Measurements from ENCODE around the gene ZNF48. TPM values are rescaled to one million over a fixed set of nuclear protein-coding genes. Genes with fewer than 3 reads are reported as not detected.

ZNF48 gene
- total and polyA plus RNA-seq, 8 donors = 3.9 to 33.6 (median 5.4) TPM

- 72 to 77% (median 76%) methylated on average over 5 of the region's 5 CpGs for WGBS, 5 donors
- H3K27ac ChIP-seq = no peak overlapping the region
- peaks cover 23 to 60% (median 56%) of the 10 kb centered on the region in 4 donors for H3K36me3 ChIP-seq
- no peak overlapping the region for H3K4me3 ChIP-seq
- intact Hi-C loops (cut with DNase I; ENCODE audit: low total_unique reads) = no loop called here
- TF ChIP-seq POLR2A (IDR thresholded peaks at IDR 0.05) (no peak), POLR2AphosphoS5 (IDR thresholded peaks at IDR 0.05) (no peak), CTCF (IDR thresholded peaks at IDR 0.05) (no peak), EP300 (IDR thresholded peaks at IDR 0.05) (no peak)
- H3K27me3 ChIP-seq = no peaks in the 10 kb centered on the region
- peaks cover 7 to 21% (median 16%) of the 10 kb centered on the region in 4 donors for H3K4me1 ChIP-seq
- H3K9me3 ChIP-seq = no peaks in the 10 kb centered on the region
- DNase-seq = no peak
These were observed 25.8 kb downstream of the ZNF48 start for GRCh38 chr16:30421010-30421409.

- intact Hi-C loops (cut with DNase I; ENCODE audit: low total_unique reads) = no loop called here
These were observed 32.8 kb downstream of the ZNF48 start for GRCh38 chr16:30428055-30428454.

GRCh38 chr16:30429418-30429677, 34.1 kb downstream of the ZNF48 start:
- 0 to 5% (median 0%) methylated on average over 11 of the region's 11 CpGs for WGBS, 5 donors
- DNase-seq = no peak
- Histone ChIP-seq H3K27ac (peak overlapping the region; percentile 83 to 90 (median 85)), H3K36me3 (peaks cover 5 to 29% (median 28%) of the 10 kb centered on the region in 4 donors), H3K27me3 (no peaks in the 10 kb centered on the region), H3K4me1 (peaks cover 9 to 25% (median 25%) of the 10 kb centered on the region in 4 donors), H3K9me3 (no peaks in the 10 kb centered on the region), H3K4me3 (peak overlapping the region; percentile 69 to 82 (median 74))
- TF ChIP-seq POLR2AphosphoS5 (IDR thresholded peaks at IDR 0.05) = no peak
- TF ChIP-seq EP300 (IDR thresholded peaks at IDR 0.05) = no peak
- TF ChIP-seq CTCF (IDR thresholded peaks at IDR 0.05) = no peak
- no peak for TF ChIP-seq POLR2A (IDR thresholded peaks at IDR 0.05)
- intact Hi-C loops (cut with DNase I; ENCODE audit: low total_unique reads) = no loop called here

More at GRCh38 chr16:30428055-30428454, 32.8 kb downstream of the ZNF48 start:
- DNase-seq = no peak
- Histone ChIP-seq H3K9me3 (no peaks in the 10 kb centered on the region), H3K4me3 (no peak overlapping the region), H3K27ac (peak overlapping the region in 1 of 5 donors; percentile 85), H3K27me3 (no peaks in the 10 kb centered on the region), H3K4me1 (peaks cover 9 to 25% (median 25%) of the 10 kb centered on the region in 4 donors), H3K36me3 (peaks cover 18 to 42% (median 41%) of the 10 kb centered on the region in 4 donors)
- 87 to 92% (median 91%) methylated on average over 4 of the region's 4 CpGs for WGBS, 5 donors
- TF ChIP-seq POLR2A (IDR thresholded peaks at IDR 0.05) (no peak), EP300 (IDR thresholded peaks at IDR 0.05) (no peak), CTCF (IDR thresholded peaks at IDR 0.05) (no peak), POLR2AphosphoS5 (IDR thresholded peaks at IDR 0.05) (no peak)

- peaks cover 9 to 25% (median 25%) of the 10 kb centered on the region in 4 donors for H3K4me1 ChIP-seq
- H3K4me3 ChIP-seq = peak within 1 kb of the TSS; percentile 69 to 82 (median 74)
- peaks cover under 1 to 24% (median 23%) of the 10 kb centered on the region in 4 donors for H3K36me3 ChIP-seq
- DNase-seq = peak; percentile 96 to 99
- TF ChIP-seq POLR2A (IDR thresholded peaks at IDR 0.05) (no peak), CTCF (IDR thresholded peaks at IDR 0.05) (peak in 6 of 7 experiments; percentile 29 to 96 (median 76)), POLR2AphosphoS5 (IDR thresholded peaks at IDR 0.05) (peak in 2 of 3 donors; percentile 62 to 88), EP300 (IDR thresholded peaks at IDR 0.05) (no peak)
- no peaks in the 10 kb centered on the region for H3K9me3 ChIP-seq
- 0 to 2% (median 1%) methylated on average over 23 to 49 of the region's 49 CpGs for WGBS, 5 donors
- peak within 1 kb of the TSS; percentile 83 to 90 (median 85) for H3K27ac ChIP-seq
- intact Hi-C loops (cut with DNase I; ENCODE audit: low total_unique reads) = loop anchor here (10.0 kb wide), 1 partner anchor 95 kb away; the partner anchor contains the start of gene ZNF768
- no peaks in the 10 kb centered on the region for H3K27me3 ChIP-seq
These were observed 34.6 kb downstream of the ZNF48 start, which contains the start of gene DCTPP1 for GRCh38 chr16:30429678-30430427. Gene DCTPP1 (minus strand): TSS chr16:30430030. CDS start chr16:30429980, 50 bp downstream.

All from stomach (tissue), 9 donors.